HPDE6-E6E7 (cell line): Measurements from ENCODE around the gene FN3K.

Experiments
- DNase-seq: peaks from one replicate; pipeline ENCODE4 v3.0.0; 2011; ENCODE audit warnings: missing footprints; ENCODE audit errors: extremely low spot score

The FN3K gene

GRCh38 chr17:82734987-82735866 is at the start of gene FN3K:
Gene FN3K (plus strand): TSS chr17:82735615. CDS start chr17:82735637, 22 bp downstream.
- DNase-seq: peak; percentile 61

GRCh38 chr17:82686366-82687324 is 48.8 kb upstream of the FN3K start:
- DNase-seq: no peak

GRCh38 chr17:82687375-82687861 is 48.0 kb upstream of the FN3K start:
- DNase-seq: no peak

- no peak for DNase-seq
Measured at GRCh38 chr17:82687871-82688270, 47.5 kb upstream of the FN3K start.

GRCh38 chr17:82689077-82689476 is 46.3 kb upstream of the FN3K start:
- DNase-seq: no peak

- no peak for DNase-seq
Measured at GRCh38 chr17:82690786-82691489, 44.5 kb upstream of the FN3K start.

GRCh38 chr17:82691714-82692113 is 43.7 kb upstream of the FN3K start:
- no peak for DNase-seq

GRCh38 chr17:82692268-82692667 is 43.1 kb upstream of the FN3K start:
- DNase-seq: no peak

- no peak for DNase-seq
Measured at GRCh38 chr17:82693168-82693867, 42.1 kb upstream of the FN3K start.

- no peak for DNase-seq
Measured at GRCh38 chr17:82694647-82695046, 40.8 kb upstream of the FN3K start.

GRCh38 chr17:82696259-82696658 is 39.2 kb upstream of the FN3K start:
- DNase-seq: no peak

GRCh38 chr17:82696916-82697807 is 38.3 kb upstream of the FN3K start:
- DNase-seq: no peak

GRCh38 chr17:82697808-82698064 is 37.7 kb upstream of the FN3K start:
- DNase-seq: no peak

GRCh38 chr17:82698065-82698973 is 37.1 kb upstream of the FN3K start, which contains the start of gene RAB40B:
Gene RAB40B (minus strand): TSS chr17:82698698. CDS start chr17:82698596, 102 bp downstream.
- peak; percentile 100 for DNase-seq

GRCh38 chr17:82698974-82699442 is 36.4 kb upstream of the FN3K start:
- DNase-seq: no peak

GRCh38 chr17:82699551-82699950 is 35.9 kb upstream of the FN3K start:
- no peak for DNase-seq

- no peak for DNase-seq
Measured at GRCh38 chr17:82702231-82702927, 33.0 kb upstream of the FN3K start.

- DNase-seq: no peak
Measured at GRCh38 chr17:82703036-82703745, 32.2 kb upstream of the FN3K start.
